Vagina (tissue), 2 donors: Measurements from ENCODE around the gene SCN5A. TPM values are rescaled to one million over a fixed set of nuclear protein-coding genes. Genes with fewer than 3 reads are reported as not detected.
"Not testable (repeated sequence)": the region's sequence is repeated elsewhere in the genome, so short reads cannot be mapped to it uniquely, and the experiment has no call there.

Experiments used
- DNase-seq, 2 donors: peaks; one replicate each; pipeline ENCODE4 v3.0.0-alpha.2; 2017; ENCODE audit errors: extremely low spot score in 2 of 2
- H3K27ac ChIP-seq: fragments of 200-600 bp; sonication (generic); one replicate; pipeline ENCODE4 v1.5.1; 2019
- H3K27me3 ChIP-seq: fragments of 200-600 bp; sonication (generic); one replicate; pipeline ENCODE4 v1.5.1; 2019
- H3K36me3 ChIP-seq, 2 donors: fragments of 200-600 bp; sonication (generic); one replicate each; pipeline ENCODE4 v1.5.1; 2017 to 2019
- H3K4me1 ChIP-seq: fragments of 200-600 bp; sonication (generic); one replicate; pipeline ENCODE4 v1.5.1; 2019
- H3K4me3 ChIP-seq, 2 donors: fragments of 200-600 bp; sonication (generic); 1 replicate in 1 of 2; 2 replicates in 1 of 2; pipeline ENCODE4 v1.5.1; 2016 to 2019
- H3K9me3 ChIP-seq: fragments of 200-600 bp; sonication (generic); one replicate; pipeline ENCODE4 v1.5.1; 2019
- CTCF ChIP-seq, 3 experiments: fragments of 450-650 bp in 2 of 3; fragments of 200-600 bp in 1 of 3; sonication (generic) in 1 of 3; IDR thresholded peaks; one replicate each; pipeline ENCODE4 v1.5.1; 2017 to 2019; ENCODE audit warnings: antibody characterized with exemption in 3 of 3, mild to moderate bottlenecking in 2 of 3, moderate library complexity in 2 of 3
- POLR2A ChIP-seq, 2 donors: fragments of 450-650 bp; IDR thresholded peaks; one replicate each; pipeline ENCODE4 v1.6.1; 2017; ENCODE audit warnings: antibody characterized with exemption in 2 of 2, mild to moderate bottlenecking in 2 of 2, moderate library complexity in 2 of 2
- POLR2AphosphoS5 ChIP-seq, 2 donors: sonication (generic); formaldehyde crosslinking; IDR thresholded peaks; one replicate each; pipeline ENCODE4 v1.9.0; 2017; ENCODE audit warnings: antibody characterized with exemption in 2 of 2, mild to moderate bottlenecking in 2 of 2, low read depth in 1 of 2; ENCODE audit not compliant: insufficient read depth in 1 of 2
- intact Hi-C: fragments of 100-400 bp; cut with DNase I; formaldehyde crosslinking; loops from one replicate; pipeline ENCODE4 v1.15.1; 2023
- total RNA-seq: library from RNA; depleted of rRNA; stranded (reverse); fragments of >200 nt; gene quantifications from one replicate; pipeline ENCODE4 v1.2.3, GENCODE V29; 2016

The SCN5A gene
- total RNA-seq, 1 donor from 2014 or later = 9.3 TPM

- intact Hi-C loops = no loop called here
- TF ChIP-seq POLR2AphosphoS5 (IDR thresholded peaks at IDR 0.05; ENCODE audit: insufficient read depth in 1 of 2, low read depth in 1 of 2) = no peak
- TF ChIP-seq CTCF (IDR thresholded peaks at IDR 0.05) = no peak
- TF ChIP-seq POLR2A (IDR thresholded peaks at IDR 0.05) = no peak
- no peaks in the 10 kb centered on the region for H3K4me1 ChIP-seq
- H3K27me3 ChIP-seq = no peaks in the 10 kb centered on the region
- no peaks in the 10 kb centered on the region for H3K9me3 ChIP-seq
- no peak overlapping the region for H3K27ac ChIP-seq
- DNase-seq = peak in 1 of 2 donors; percentile 77
- H3K4me3 ChIP-seq = no peak overlapping the region
- H3K36me3 ChIP-seq = no peaks in the 10 kb centered on the region
Observed at GRCh38 chr3:38575279-38575843, 74.1 kb downstream of the SCN5A start.

- H3K4me3 ChIP-seq = no peak overlapping the region
- H3K27me3 ChIP-seq = no peaks in the 10 kb centered on the region
- H3K4me1 ChIP-seq = no peaks in the 10 kb centered on the region
- H3K36me3 ChIP-seq = no peaks in the 10 kb centered on the region
- H3K9me3 ChIP-seq = no peaks in the 10 kb centered on the region
- intact Hi-C loops = no loop called here
- TF ChIP-seq POLR2AphosphoS5 (IDR thresholded peaks at IDR 0.05; ENCODE audit: insufficient read depth in 1 of 2, low read depth in 1 of 2) = no peak
- no peak for TF ChIP-seq POLR2A (IDR thresholded peaks at IDR 0.05)
- no peak for TF ChIP-seq CTCF (IDR thresholded peaks at IDR 0.05)
- DNase-seq = peak; percentile 47 to 55
- H3K27ac ChIP-seq = no peak overlapping the region
Observed at GRCh38 chr3:38574411-38575278, 74.8 kb downstream of the SCN5A start.

- no peaks in the 10 kb centered on the region for H3K27me3 ChIP-seq
- no peaks in the 10 kb centered on the region for H3K9me3 ChIP-seq
- no peak overlapping the region for H3K27ac ChIP-seq
- no peaks in the 10 kb centered on the region for H3K4me1 ChIP-seq
- intact Hi-C loops = no loop called here
- TF ChIP-seq POLR2A (IDR thresholded peaks at IDR 0.05) (no peak), CTCF (IDR thresholded peaks at IDR 0.05) (no peak), POLR2AphosphoS5 (IDR thresholded peaks at IDR 0.05; ENCODE audit: insufficient read depth in 1 of 2, low read depth in 1 of 2) (no peak)
- no peak overlapping the region for H3K4me3 ChIP-seq
- no peaks in the 10 kb centered on the region for H3K36me3 ChIP-seq
- DNase-seq = peak; percentile 47 to 67
Observed at GRCh38 chr3:38573556-38573955, 75.9 kb downstream of the SCN5A start.

DNA sequence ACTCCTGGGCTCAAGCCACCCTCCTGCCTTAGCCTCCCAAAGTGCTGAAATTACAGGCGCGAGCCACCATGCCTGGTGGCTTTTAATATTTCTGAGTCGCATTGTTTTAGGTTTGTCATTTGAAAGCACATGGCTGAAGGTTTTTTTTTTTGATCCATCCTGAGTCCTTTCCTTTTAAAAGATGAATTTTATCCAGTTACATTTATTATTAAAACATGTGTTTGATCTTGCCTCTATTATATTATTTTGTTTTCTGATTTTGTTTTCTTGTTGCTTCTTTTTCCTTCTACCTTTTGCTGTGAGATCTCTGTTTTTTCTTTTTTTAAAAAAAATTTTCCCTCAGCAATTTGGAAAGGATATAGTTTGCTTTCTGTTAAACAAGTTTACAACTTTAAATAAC is 76.4 kb downstream of the SCN5A start:
- DNase-seq = peak in 1 of 2 donors; percentile 25
- TF ChIP-seq CTCF (IDR thresholded peaks at IDR 0.05) = no peak
- no peak for TF ChIP-seq POLR2A (IDR thresholded peaks at IDR 0.05)
- no peak for TF ChIP-seq POLR2AphosphoS5 (IDR thresholded peaks at IDR 0.05; ENCODE audit: insufficient read depth in 1 of 2, low read depth in 1 of 2)
- no peaks in the 10 kb centered on the region for H3K27me3 ChIP-seq
- H3K36me3 ChIP-seq = no peaks in the 10 kb centered on the region
- no peak overlapping the region for H3K4me3 ChIP-seq
- no peak overlapping the region for H3K27ac ChIP-seq
- H3K9me3 ChIP-seq = no peaks in the 10 kb centered on the region
- H3K4me1 ChIP-seq = no peaks in the 10 kb centered on the region
- intact Hi-C loops = no loop called here

DNA sequence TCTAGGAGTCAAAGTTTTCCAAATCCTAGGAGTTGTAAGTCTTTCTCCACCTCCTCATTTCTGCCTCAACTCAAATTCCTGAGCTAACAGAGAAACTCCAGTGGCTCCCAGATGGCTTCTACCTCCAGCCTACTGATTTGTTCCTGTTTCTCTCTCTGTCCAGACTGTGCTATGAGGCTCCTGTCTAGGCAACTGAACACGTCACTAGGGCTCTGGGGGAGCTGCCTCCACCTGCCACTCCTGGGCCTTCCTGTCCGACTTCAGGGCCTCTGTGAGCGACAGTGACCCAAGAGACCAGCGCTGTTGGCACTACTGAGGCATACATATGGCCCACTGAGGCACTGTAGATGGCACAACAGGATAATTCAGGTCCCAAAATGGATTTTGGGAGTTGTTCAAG is 82.0 kb downstream of the SCN5A start:
- peak in 1 of 2 donors; percentile 43 for DNase-seq
- Histone ChIP-seq H3K36me3 (no peaks in the 10 kb centered on the region), H3K27ac (no peak overlapping the region), H3K27me3 (no peaks in the 10 kb centered on the region), H3K4me3 (no peak overlapping the region), H3K9me3 (no peaks in the 10 kb centered on the region), H3K4me1 (no peaks in the 10 kb centered on the region)
- intact Hi-C loops = no loop called here
- TF ChIP-seq CTCF (IDR thresholded peaks at IDR 0.05) = no peak
- TF ChIP-seq POLR2A (IDR thresholded peaks at IDR 0.05) = no peak

DNA sequence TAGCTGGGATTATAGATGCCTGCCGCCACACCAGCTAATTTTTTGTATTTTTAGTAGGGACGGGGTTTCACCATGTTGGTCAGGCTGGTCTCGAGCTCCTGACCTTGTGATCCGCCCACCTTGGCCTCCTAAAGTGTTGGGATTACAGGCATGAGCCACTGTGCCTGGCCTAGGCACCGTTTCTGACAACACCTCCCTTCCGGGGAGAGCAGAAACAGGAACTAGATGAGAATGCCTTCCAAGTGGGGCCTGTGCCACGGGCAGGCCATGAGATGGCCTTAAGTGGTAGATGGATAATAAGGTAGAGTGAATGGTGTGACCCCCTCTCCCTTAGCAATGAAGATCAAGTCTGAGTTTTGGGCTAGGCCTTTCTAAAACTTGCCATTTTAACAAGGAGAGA is 82.7 kb downstream of the SCN5A start:
- H3K27me3 ChIP-seq, H3K9me3 ChIP-seq, H3K4me3 ChIP-seq, H3K27ac ChIP-seq, H3K36me3 ChIP-seq, H3K4me1 ChIP-seq, intact Hi-C loops: not testable (repeated sequence)
- peak in 1 of 2 donors; percentile 37 for DNase-seq
